Measurements from ENCODE around the gene PRKG1.

GRCh38 chr10:51707392-51707791 lies 633.1 kb downstream of the PRKG1 start:
- TF ChIP-seq EZH2phosphoT487 (IDR thresholded peaks at IDR 0.05; ENCODE audit: borderline replicate concordance) (no peak), CTCF (conservative IDR thresholded peaks at IDR 0.05; ENCODE audit: low read length) (no peak)

All from Loucy (cell line).